KOPT-K1 (cell line): ENCODE data around the gene NOVA2.

ENCODE experiments used
- H3K27ac ChIP-seq: fragments of 200-600 bp; sonication (generic); 2 replicates; pipeline ENCODE4 v1.5.1; 2016; ENCODE audit warnings: antibody characterized with exemption, mild to moderate bottlenecking, low read depth, low read length; ENCODE audit not compliant: poor library complexity, severe bottlenecking
- H3K36me3 ChIP-seq: fragments of 200-600 bp; sonication (generic); 2 replicates; pipeline ENCODE4 v1.5.1; 2017; ENCODE audit warnings: antibody characterized with exemption, mild to moderate bottlenecking, low read length, moderate library complexity; ENCODE audit not compliant: insufficient read depth
- H3K9me3 ChIP-seq: fragments of 200-600 bp; sonication (generic); 2 replicates; pipeline ENCODE4 v1.5.1; 2017; ENCODE audit warnings: antibody characterized with exemption, low read length, mild to moderate bottlenecking; ENCODE audit not compliant: insufficient read depth, poor library complexity, severe bottlenecking

NOVA2 gene, protein sequence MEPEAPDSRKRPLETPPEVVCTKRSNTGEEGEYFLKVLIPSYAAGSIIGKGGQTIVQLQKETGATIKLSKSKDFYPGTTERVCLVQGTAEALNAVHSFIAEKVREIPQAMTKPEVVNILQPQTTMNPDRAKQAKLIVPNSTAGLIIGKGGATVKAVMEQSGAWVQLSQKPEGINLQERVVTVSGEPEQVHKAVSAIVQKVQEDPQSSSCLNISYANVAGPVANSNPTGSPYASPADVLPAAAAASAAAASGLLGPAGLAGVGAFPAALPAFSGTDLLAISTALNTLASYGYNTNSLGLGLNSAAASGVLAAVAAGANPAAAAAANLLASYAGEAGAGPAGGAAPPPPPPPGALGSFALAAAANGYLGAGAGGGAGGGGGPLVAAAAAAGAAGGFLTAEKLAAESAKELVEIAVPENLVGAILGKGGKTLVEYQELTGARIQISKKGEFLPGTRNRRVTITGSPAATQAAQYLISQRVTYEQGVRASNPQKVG

DNA sequence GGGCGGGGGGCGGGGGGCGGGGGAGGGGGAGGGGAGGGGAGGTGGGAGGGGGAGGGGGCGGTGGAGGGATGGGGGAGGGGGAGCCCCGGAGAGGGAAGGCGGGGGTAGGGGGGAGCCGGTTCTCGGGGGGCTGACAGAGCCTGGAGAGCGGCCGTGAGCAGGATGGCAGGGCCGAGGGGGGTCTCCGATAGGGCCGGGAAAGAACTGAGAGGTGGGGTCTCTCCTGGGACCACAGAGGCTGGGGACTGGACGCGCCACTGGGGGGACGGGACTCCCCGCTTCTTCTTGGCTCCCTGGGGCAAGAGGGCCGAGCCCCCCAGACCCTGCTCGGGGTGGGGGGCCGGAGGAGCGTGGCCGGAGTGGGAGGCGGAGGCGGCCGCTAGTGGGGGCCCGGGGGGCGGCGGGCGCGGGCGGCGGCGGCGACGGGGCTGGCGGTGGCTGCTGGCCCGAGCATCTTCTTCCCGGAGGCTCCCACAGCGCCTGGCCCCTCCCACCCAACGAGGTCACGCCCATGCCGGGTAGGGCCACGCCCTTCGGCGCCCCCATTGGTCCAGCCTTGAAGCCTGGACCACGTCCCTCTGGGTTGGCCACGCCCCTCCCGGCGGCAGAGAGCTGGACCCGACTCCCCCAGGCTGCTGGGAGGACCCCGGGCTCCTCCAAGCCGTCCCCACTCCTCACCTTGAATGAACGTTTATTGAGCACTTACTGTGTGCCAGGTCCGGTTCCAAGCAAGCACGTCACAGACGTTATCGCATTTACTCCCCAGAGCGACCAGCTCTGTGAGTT, at the start of gene NOVA2:
Gene NOVA2, minus strand, starts transcription at position 313 of the 786 bp plus-strand sequence. CDS start 514 bp downstream, outside the sequence.
- H3K36me3 ChIP-seq: no peaks in the 10 kb centered on the region
- no peak within 1 kb of the TSS for H3K27ac ChIP-seq
- no peaks in the 10 kb centered on the region for H3K9me3 ChIP-seq

DNA sequence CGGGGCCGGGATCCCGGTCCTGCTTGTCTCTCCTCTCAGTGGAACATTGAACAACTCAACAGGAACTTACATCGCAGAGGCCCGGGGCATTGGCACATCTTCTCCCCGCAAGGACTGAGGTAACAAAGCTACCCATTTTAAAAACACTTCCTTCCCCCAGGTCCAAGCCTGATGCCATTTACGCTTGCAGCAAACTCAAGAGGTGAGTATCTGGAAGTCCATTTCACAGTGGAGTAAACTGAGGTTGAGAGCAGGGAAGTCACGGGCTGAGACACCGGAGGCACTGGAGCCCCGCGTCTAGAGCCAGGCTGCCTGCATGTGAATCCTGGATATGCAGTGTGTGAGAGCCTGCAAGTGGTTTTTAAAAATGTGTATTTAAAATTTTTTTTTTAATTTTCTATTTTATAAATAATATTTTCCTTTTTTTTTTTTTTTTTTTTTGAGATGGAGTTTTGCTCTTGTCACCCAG, 49.7 kb upstream of the NOVA2 start:
- Histone ChIP-seq H3K36me3 (peaks cover 9% of the 10 kb centered on the region), H3K27ac (no peak overlapping the region), H3K9me3 (peaks cover 20% of the 10 kb centered on the region)

DNA sequence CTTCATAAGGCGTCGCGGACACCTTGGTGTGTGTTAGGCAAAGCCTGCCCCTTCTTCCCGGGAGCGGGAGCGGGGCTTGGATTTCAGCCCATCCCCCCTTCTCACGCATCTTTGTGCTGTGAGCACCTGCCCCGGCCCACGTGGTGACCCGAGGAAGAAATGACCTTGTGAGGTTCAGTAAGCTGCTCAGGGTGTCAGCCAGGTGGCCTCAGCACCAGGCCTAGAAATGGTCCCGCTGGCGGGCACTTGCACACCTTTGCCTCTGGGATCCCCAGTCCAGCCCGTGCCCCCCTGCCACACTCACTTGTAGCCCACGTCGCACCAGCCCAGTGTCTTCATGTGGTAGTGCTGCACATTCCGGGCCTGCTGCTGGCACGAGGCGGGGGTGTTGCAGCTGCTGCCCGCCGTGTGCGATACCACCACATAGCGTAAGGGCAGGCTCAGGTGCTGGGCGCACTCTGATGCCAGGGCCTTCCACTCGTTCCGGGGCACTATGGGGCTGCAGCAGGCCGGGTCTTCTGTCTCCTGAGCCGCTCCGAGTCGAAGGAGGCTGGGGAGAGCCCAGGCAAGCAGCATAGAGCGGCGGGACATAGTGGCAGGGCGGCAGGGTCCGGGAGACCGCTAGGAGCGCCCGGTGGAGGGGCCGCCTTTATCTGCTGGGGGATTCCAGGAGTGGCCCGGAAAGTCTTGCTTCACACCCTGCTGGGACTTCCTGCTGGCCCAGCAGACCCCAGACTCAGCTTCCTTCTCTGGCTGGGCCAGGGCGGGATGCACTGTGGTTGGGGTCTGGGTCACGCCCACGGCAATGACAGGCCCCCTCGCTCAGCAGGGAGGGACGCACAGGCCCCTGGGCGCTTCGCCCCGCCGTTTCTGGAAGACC, 49.0 kb upstream of the NOVA2 start, which contains the start of gene PGLYRP1:
Gene PGLYRP1, minus strand, starts transcription at position 623 of the 880 bp plus-strand sequence. Its CDS starts 32 bp downstream, at position 591.
- no peak within 1 kb of the TSS for H3K27ac ChIP-seq
- H3K9me3 ChIP-seq: peaks cover 20% of the 10 kb centered on the region

DNA sequence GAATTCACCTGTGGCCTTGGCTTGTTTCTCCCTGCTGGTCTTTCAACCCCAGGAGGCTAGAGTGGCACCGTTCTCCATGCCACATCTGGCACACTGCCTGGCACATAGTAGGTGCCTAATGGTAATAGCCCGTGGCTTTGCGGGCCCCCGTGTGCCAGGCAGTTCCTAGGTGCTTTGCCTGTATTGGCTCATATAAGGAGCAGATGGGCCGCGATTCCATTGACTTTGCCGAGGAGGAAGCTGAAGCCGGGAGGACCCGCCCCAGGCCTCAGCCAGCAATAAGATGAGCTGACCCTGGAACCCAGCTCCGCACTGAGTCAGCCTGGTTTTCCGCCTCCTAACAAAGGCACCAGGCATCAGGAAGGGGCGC, 48.4 kb upstream of the NOVA2 start:
- no peak overlapping the region for H3K27ac ChIP-seq

More for the DNA sequence above, 49.0 kb upstream of the NOVA2 start, which contains the start of gene PGLYRP1:
- H3K36me3 ChIP-seq: peaks cover 14% of the 10 kb centered on the region

DNA sequence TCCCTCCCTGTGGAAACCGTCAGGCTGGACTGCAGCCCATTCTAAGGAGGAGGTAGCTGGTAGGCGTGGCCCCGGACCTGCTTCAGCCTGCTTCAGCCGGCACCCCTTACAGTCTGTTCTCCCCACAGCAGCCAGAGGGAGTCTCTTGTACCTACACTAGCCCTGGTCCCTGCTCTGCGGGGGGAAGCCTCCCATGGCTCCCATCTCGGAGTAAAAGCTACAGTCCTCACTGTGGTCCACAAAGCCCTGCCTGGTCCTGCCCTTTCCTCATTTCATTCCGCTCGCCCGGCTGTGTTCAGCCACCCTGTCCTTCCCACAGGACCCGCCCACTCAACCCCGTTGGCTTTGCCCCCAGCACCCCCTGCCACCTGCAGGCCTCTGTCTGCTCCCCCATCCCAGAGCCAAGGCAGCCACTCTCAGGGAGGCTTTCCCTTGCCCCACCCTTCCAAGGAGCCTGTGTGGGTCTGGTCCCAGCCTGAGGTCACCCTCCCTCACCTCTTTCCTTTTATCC, 47.9 kb upstream of the NOVA2 start:
- H3K36me3 ChIP-seq: peaks cover 22% of the 10 kb centered on the region
- H3K27ac ChIP-seq: no peak overlapping the region
- H3K9me3 ChIP-seq: peaks cover 19% of the 10 kb centered on the region

More for the DNA sequence above, 48.4 kb upstream of the NOVA2 start:
- Histone ChIP-seq H3K9me3 (peaks cover 20% of the 10 kb centered on the region), H3K36me3 (peaks cover 20% of the 10 kb centered on the region)

DNA sequence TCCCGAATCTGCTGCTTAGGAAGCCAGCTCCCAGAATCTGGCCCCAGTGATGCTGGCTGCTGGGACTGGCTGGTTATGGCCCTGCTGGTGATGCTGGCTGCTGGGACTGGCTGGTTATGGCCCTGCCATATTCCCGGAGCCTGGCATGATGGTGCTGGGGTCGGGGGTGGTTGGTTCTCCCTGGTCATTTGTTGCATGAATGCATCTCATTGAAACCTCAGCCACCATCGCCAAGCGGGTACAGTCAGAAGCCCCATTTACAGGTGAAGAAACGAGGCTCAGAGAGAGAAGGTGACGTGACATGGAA, 47.1 kb upstream of the NOVA2 start:
- Histone ChIP-seq H3K36me3 (peaks cover 22% of the 10 kb centered on the region), H3K9me3 (peaks cover 11% of the 10 kb centered on the region), H3K27ac (no peak overlapping the region)

DNA sequence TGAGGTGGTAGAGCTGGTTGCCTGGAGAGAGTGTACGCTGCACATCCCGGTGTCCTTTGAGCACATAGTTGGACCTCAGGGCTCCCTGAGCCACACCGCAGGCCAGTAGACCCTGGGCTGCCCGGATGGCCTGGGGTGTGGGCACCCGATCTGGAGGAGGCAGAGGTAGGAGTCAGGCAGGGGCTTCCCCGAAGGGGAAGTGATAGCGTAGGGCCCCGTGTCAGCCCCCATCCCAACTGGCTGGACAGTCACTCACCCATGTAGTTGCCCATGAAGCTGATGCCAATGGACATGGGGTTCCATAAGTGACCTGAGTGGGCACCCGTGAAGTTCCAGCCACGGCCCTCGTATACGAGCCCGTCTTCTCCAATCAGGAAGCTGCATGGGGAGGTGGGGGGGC, 45.6 kb upstream of the NOVA2 start:
- H3K27ac ChIP-seq: no peak overlapping the region
- peaks cover 26% of the 10 kb centered on the region for H3K36me3 ChIP-seq

DNA sequence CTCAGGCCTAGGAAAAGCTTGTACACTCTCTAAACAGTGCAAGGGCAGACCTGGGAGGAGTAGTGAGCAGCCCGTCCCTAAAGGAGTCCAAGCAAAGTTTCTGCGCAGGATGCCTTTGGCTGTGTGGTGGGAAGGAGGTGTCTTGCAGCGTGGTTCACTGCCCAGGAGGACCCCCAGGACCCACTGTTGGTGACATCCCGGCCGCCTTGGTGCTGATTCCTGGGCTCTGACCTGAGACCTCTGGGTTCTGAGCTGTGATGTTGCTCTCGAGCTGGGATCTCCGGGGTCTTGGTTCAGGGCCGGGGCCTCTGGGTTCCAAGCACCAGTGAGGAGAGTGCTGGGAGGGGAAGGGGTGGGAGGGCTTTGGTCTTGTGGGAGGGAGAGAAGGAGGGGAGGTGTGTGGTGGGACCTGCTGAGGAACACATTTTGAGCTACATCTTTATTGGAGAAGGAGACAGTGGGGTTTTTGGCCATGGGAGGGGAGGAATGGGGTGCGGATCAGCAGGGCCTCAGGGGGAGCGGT, 45.1 kb upstream of the NOVA2 start:
- Histone ChIP-seq H3K9me3 (no peaks in the 10 kb centered on the region), H3K36me3 (peaks cover 26% of the 10 kb centered on the region), H3K27ac (no peak overlapping the region)

More for the DNA sequence above, 45.6 kb upstream of the NOVA2 start:
- H3K9me3 ChIP-seq: no peaks in the 10 kb centered on the region

DNA sequence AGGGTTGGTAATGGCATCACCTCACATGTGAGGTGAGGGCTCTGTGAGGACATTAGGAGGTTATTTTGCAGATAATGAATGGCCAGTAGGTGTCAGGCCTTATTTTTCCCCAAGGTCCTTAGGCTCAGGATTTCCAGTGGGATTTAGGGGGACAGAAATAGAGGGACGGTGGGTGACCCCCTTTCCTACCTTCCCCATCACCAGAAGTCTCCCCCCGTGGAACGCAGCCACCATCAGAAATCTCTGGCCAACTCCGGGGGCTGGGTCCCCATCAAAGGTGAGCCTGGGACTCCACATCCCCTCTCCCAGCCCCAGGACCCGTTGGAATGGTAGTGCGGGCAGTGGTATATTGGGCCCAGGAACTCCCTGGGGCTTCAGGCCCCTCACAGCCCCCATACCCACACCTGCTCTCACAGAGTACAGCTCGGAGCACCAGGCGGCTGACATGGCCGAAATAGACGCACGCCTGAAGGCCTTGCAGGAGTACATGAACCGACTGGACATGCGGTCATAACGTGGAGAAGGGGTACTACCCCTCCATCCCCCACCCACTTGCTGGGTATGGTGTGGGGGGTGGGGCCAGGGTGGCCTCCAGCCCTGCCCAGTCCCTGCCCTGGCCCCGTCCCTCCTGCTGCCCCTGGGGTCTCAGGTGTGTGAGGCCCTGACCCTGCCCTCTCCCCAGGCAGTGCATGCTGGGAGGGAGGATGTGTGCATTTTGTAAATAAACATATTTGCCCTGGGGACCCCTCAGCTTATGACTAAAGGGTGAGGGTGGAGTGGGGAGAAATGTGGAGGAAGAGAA, 44.4 kb upstream of the NOVA2 start:
- Histone ChIP-seq H3K9me3 (no peaks in the 10 kb centered on the region), H3K27ac (no peak overlapping the region), H3K36me3 (peaks cover 26% of the 10 kb centered on the region)

DNA sequence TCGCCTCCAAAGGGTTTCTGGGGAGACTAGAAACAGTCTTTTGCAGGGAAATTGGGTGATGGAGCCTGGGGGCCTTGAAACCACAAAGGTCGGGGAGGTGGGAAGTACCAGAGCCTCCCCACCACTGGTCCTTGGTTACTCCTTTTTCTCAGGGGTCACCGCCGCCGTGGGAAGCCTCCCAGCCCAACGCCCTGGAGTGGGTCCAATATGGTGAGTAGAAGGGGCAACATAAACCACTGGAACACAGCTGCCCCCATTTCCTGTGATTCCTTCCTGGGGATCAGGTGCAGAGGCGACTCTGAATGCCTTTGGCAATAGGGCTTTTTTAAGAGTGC, 43.4 kb upstream of the NOVA2 start:
- Histone ChIP-seq H3K9me3 (no peaks in the 10 kb centered on the region), H3K27ac (no peak overlapping the region), H3K36me3 (peaks cover 26% of the 10 kb centered on the region)

DNA sequence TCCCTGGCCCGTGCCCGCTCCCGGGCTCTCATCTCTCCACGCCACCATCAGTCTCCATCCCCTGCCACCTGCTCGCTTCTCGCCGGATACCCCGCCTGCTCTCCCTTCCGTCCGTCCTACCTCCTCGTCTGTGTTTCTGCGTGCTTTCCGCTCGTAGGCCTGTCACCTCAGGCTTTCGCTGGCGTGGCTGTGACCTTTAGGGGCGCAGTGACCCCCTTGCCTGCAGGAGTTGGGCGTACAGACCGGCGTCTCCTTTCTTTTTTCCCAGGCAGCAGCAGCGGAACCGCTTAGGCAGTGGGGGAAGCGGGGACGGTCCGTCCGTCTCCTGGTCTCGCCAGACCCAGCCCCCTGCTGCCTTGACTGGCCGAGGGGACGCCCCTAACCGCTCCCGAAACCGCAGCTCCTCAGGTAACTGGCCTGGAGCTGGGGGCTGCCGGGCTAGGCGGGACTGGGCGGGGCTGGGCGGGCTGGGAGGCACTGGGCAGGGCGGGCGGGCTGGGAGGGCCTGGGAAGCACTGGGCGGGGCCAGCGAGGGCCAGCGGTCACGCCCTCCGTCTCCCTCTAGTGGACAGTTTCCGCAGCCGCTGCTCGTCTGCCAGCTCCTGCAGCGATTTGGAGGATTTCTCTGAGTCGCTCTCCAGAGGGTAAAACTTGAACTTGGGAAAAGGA, 42.9 kb upstream of the NOVA2 start:
- H3K27ac ChIP-seq: no peak overlapping the region
- H3K36me3 ChIP-seq: peaks cover 26% of the 10 kb centered on the region
- no peaks in the 10 kb centered on the region for H3K9me3 ChIP-seq

DNA sequence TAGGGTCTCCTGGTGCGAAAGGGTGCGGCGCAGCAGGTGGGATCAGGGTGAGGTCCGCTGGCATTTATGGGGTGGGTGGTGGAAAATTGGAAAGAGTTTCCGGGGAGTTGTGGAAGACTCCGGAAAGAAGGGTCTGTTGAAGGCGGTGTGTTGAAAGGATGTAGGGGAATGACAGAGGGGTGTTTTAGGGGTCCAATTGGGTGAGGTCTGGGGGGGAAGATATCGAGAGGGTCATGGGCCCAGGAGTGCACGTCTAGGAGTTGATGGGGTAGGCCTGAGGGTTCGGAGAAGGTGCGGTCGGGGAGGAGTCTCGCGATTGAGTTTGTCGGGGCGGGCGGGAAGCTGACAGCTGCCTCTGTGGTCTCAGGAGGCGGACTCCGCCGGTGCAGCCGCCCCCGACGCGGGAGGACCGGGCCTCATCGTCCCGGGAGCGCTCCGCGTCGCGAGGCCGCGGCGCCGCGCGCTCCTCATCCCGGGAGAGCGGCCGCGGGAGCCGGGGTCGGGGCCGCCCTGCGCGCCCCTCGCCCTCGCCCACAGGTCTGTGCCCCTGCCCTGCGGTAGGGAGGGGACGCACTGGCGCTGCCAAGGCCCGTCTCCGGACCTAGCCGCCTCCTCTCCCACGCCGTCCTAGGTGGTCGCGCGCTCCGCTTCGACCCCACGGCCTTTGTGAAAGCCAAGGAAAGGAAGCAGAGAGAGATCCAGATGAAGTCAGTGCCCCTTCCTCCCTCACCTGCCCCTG, 42.2 kb upstream of the NOVA2 start:
- Histone ChIP-seq H3K27ac (no peak overlapping the region), H3K9me3 (no peaks in the 10 kb centered on the region), H3K36me3 (peaks cover 26% of the 10 kb centered on the region)
